ENCODE data around the gene SH3BP4.

SH3BP4 gene

GRCh38 chr2:234951664-234952269 is at the start of gene SH3BP4:
SH3BP4 (plus strand) TSS chr2:234952017; CDS start chr2:235035003, 82,986 bp downstream.
- DNase-seq = peak; percentile 47

GRCh38 chr2:234904785-234905184 is 47.0 kb upstream of the SH3BP4 start:
- no peak for DNase-seq

GRCh38 chr2:234905547-234906265 is 46.1 kb upstream of the SH3BP4 start:
- DNase-seq = no peak

- DNase-seq = no peak
Measured at GRCh38 chr2:234910186-234910679, 41.6 kb upstream of the SH3BP4 start.

- DNase-seq = no peak
Measured at GRCh38 chr2:234911271-234911670, 40.5 kb upstream of the SH3BP4 start.

- DNase-seq = no peak
Measured at GRCh38 chr2:234912437-234912836, 39.4 kb upstream of the SH3BP4 start.

- DNase-seq = no peak
Measured at GRCh38 chr2:234913208-234913626, 38.6 kb upstream of the SH3BP4 start.

GRCh38 chr2:234914371-234915154 is 37.3 kb upstream of the SH3BP4 start:
- DNase-seq = no peak

GRCh38 chr2:234916674-234917073 is 35.1 kb upstream of the SH3BP4 start:
- DNase-seq = no peak

GRCh38 chr2:234917211-234917975 is 34.4 kb upstream of the SH3BP4 start:
- no peak for DNase-seq

- no peak for DNase-seq
Measured at GRCh38 chr2:234919711-234920110, 32.1 kb upstream of the SH3BP4 start.

GRCh38 chr2:234920836-234921235 is 31.0 kb upstream of the SH3BP4 start:
- no peak for DNase-seq

- DNase-seq = no peak
Measured at GRCh38 chr2:234929002-234929401, 22.8 kb upstream of the SH3BP4 start.

GRCh38 chr2:234930397-234930796 is 21.4 kb upstream of the SH3BP4 start:
- no peak for DNase-seq

GRCh38 chr2:234931371-234931770 is 20.4 kb upstream of the SH3BP4 start:
- DNase-seq = no peak

GRCh38 chr2:234932591-234933168 is 19.1 kb upstream of the SH3BP4 start:
- no peak for DNase-seq

GRCh38 chr2:234935311-234935710 is 16.5 kb upstream of the SH3BP4 start:
- DNase-seq = no peak

- DNase-seq = no peak
Measured at GRCh38 chr2:234939576-234939975, 12.2 kb upstream of the SH3BP4 start.

- no peak for DNase-seq
Measured at GRCh38 chr2:234939996-234940395, 11.8 kb upstream of the SH3BP4 start.

- no peak for DNase-seq
Measured at GRCh38 chr2:234940527-234940926, 11.3 kb upstream of the SH3BP4 start.

GRCh38 chr2:234945339-234945873 is 6.4 kb upstream of the SH3BP4 start:
- DNase-seq = no peak

GRCh38 chr2:234947556-234947955 is 4.3 kb upstream of the SH3BP4 start:
- no peak for DNase-seq
